GM19468 (cell line): Measurements from ENCODE around the gene PLEKHA4.

Source experiments
- ATAC-seq: cut with Tn5 transposase; IDR thresholded peaks from one replicate; pipeline ENCODE4 v1.9.1; 2021; ENCODE audit warnings: mild to moderate bottlenecking, moderate library complexity, moderate number of reproducible peaks; ENCODE audit not compliant: unreplicated experiment; ENCODE audit errors: extremely low read depth

PLEKHA4 gene

GRCh38 chr19:48833977-48834376, 34.4 kb downstream of the PLEKHA4 start:
- no peak for ATAC-seq

- ATAC-seq = no peak
These were observed 35.4 kb downstream of the PLEKHA4 start for GRCh38 chr19:48833049-48833448.

DNA sequence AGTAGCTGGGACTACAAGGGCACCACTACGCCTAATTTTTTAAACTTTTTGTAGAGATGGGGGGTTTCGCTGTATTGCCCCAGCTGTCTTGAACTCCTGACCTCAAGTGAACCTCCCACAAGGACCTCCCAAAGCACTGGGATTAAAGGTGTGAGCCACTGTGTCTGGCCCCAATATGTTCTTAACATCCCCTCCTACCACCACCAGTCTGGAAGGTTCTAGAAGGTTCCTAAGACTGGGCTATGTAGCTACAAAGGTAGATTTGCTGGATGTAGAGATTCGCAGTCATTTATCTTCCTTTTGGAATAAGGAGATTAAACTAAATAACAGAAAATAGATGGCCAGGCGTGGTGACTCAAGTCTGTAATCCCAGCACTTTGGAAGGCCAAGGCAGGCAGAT, 37.5 kb downstream of the PLEKHA4 start:
- no peak for ATAC-seq

DNA sequence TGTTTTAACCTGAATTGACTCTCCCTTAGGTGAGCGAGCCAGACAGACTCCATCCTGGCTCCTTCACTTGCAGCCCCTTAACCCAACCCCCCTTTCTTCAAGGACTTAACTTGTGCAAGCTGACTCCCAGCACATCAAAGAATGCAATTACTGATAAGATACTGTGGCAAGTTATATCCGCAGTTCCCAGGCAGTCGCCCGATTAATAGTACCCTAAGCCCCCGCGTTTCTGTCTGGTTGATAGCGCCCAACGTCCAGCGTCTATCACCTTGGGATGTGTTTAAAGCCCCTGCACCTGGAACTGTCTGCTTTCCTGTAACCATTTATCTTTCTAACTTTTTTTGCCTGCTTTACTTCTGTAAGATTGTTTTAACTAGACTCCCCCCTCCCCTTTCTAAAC, 38.3 kb downstream of the PLEKHA4 start:
- ATAC-seq = no peak

- no peak for ATAC-seq
These were observed 41.8 kb downstream of the PLEKHA4 start for GRCh38 chr19:48826606-48827020.

- ATAC-seq = no peak
These were observed 45.9 kb downstream of the PLEKHA4 start for GRCh38 chr19:48822514-48822913.

GRCh38 chr19:48821633-48822032, 46.8 kb downstream of the PLEKHA4 start:
- no peak for ATAC-seq

DNA sequence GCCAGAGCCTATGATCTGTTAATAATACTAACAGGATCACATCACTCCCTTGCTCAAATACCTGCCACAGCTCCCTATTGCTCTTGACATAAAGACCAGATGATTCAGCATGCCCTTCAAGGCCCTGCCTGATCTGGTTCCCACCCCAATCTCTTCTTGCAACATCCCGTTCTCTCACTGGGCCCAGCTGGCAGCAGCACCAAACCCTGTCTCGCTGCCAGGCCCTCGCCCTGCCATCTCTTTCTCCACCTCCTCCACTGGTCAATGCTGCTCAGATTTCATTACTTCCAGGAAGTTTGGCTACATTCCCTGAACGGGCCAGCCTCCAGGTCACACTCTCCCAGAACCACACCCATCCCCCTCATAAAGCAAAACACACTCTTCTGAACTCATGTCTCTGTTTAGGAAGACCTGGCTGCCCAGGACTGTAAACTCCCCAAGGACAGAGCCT, 49.0 kb downstream of the PLEKHA4 start:
- no peak for ATAC-seq

DNA sequence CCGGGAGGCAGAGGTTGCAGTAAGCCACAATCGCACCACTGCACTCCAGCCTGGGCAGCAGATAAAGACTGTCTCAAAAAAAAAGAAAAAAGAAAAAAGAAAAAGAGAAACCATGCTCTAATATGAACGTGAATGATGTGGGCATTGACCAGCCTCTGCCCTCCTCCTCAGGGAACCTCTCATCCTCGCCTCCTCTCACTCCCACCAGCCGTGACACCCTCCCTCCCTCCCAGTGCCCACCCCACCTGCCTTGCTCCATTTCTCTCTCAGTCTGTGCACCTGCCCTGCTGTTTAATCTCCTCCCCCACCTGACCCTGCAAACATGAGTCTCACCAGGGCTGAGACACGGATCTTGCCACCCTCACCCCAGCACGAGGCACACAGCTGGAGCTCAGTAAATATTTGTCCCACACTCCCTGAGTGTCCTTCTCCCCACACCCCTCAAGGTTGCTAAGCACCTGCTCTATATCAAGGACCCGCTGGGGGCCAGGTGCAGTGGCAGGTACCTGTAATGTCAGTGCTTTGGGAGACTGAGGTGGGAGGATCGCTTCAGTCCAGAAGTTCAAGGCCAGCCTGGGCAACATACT, 50.1 kb downstream of the PLEKHA4 start:
- no peak for ATAC-seq

DNA sequence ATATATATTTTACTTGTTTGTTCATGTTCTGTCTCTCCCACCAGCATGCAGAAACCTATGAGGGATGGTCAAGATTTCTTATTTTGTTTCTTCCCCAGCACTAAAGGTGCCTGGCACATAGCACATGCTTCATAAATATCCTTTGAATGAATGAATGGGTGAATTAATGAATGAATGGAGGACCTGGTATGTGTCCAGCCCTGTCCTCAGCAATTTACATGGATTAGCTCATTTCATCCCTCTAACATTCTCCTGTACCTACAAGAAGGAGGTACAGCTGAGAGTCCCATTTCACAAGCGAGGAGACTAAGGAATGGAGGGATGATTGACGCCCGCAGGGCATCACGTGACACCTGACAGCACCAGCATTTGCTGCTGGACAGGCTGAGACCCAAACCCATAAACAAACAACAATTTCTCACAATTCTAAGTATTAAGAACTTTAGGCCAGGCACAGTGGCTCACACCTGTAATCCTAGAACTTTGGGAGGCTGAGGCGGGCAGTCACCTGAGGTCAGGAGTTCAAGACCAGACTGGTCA, 50.8 kb downstream of the PLEKHA4 start:
- no peak for ATAC-seq

DNA sequence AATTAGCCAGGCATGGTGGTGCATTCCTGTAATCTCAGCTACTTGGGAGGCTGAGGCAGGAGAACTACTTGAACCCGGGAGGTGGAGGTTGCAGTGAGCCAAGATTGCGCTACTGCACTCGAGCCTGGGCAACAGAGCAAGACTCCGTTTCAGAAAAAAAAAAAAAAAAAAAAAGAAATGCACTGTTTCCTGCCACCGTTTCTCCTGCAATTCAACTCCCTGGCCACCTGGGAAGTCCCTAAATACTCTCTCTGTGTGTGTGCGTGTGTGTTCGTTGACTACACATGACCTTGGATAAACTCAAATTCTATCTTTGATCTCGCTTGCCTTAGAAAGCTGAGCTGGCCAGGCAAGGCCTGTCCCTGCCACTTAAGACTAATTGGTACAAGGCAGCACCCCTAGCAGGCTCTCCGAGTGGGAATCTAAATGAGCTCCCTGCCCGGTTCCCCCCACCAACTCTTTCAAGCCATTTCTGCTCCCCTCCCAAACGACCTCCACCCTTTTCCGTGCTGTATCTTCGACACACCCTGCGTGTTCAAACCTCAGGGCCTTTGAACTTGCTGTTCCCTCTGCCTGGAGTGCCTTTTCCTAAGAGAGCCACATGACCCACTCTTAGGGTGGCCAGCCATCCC, 52.4 kb downstream of the PLEKHA4 start:
- no peak for ATAC-seq

DNA sequence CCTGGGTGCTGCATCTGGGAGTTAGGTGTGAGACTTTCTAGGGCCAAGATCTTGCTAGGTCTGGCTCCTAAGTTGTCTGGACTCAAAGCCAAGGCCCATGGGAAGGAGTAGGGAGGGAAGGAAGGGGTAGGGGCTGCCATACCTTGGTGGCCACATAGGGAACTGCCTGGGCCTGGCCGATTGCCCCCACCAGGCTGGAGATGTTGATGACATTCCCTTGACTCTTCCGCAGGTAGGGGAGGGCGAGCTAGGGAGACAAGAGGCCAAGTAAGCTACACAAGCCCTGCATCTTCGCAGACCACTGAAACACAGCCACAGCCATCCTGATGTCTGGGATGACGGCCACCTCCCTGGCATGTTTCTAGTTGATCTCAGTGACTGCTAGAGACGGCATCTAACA, 53.5 kb downstream of the PLEKHA4 start:
- no peak for ATAC-seq

- no peak for ATAC-seq
These were observed 55.1 kb downstream of the PLEKHA4 start for GRCh38 chr19:48813123-48813913.

- no peak for ATAC-seq
These were observed 56.1 kb downstream of the PLEKHA4 start for GRCh38 chr19:48812094-48812929.

DNA sequence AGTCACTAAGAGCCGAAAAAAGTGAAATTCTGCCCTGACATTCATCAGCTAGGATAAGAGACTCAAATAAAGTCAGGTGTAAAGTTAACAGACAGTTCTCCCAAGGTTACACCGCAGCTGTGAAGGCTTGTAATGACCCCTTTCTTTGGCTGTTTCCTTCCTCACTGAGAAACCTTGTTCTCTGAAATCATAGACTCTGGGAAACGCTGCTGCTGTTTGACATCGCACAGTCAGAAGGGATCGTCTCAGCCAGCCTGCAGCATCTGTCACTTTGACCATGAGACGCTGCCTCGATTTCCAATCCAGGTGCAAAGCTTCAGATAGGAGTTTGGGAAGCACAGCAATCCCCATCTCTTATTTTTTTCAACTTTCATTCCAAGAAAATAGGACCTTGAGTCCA, 58.3 kb downstream of the PLEKHA4 start:
- no peak for ATAC-seq

DNA sequence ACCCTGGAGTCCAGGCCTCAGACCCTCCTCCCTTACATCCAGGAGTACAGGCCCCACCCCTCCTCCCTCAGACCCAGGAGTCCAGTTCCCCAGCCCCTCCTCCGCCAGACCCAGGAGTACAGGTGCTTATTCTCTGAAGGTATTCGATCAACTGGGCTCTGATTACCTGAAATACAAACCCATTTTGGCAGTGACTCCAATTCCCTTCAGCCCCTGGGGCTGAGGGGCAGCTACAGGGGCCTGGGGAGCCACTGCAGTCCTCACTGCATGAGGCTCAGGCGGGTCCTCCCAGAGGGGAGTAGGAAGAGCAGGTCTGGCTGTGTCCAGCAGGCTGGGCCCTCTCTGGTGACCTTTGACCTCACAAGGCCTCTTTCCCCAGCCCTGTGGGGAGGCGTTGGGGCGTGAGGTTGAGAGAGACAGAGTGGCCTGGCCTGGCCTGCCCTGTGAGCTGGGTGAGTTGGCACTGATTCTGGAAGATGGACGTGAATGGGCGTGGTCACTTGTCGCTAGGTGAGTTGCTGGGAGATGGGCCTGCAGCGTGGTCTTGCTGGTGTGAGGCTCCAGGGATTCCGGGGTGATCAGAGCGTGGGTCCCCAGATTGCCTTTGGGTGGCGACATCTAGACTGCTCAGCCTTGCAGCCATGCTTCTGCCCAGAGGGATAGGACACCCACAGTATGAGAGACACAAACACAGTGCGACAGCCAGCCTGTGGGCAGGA, 60.7 kb downstream of the PLEKHA4 start:
- no peak for ATAC-seq

- no peak for ATAC-seq
These were observed 61.4 kb downstream of the PLEKHA4 start for GRCh38 chr19:48806818-48807589.

- no peak for ATAC-seq
These were observed 61.9 kb downstream of the PLEKHA4 start for GRCh38 chr19:48806518-48806817.

DNA sequence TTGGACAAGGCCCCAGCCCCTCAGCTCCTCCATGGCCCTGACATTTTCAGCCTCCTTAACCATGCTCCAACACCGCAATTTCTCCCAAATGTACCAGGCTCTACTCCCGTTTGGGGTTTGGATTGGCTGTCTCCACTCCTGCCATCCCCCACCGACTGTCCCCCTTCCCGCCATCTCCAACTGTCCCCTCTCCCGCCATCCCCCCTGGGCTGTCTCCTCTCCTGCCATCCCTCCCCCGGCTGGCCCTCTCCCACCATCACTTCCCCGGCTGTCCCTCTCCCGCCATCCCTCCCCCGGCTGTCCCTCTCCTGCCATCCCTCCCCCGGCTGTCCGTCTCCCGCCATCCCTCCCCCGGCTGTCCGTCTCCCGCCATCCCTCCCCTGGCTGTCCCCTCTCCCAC, 63.0 kb downstream of the PLEKHA4 start:
- no peak for ATAC-seq
